DND-41 (cell line): ENCODE data around the gene ATP5F1D.

Experiments used
- ATAC-seq: fragments of 200-7000 bp; cut with Tn5 transposase; 3 replicates; pipeline ENCODE4 v1.9.1; 2021; ENCODE audit warnings: low read depth; ENCODE audit not compliant: insufficient read depth
- DNase-seq: peaks from one replicate; pipeline ENCODE4 v3.0.0-alpha.2; 2020
- H2AFZ ChIP-seq: 2 replicates; pipeline ENCODE4 v1.6.0; 2012; ENCODE audit warnings: low read depth, low read length
- H3K27ac ChIP-seq: 2 replicates; pipeline ENCODE4 v1.5.1; 2012; ENCODE audit warnings: low read length, inconsistent platforms
- H3K27me3 ChIP-seq: fragments of 200-600 bp; sonication (generic); 2 replicates; pipeline ENCODE4 v1.6.0; 2012; ENCODE audit warnings: low read length, mild to moderate bottlenecking, inconsistent platforms; ENCODE audit not compliant: insufficient read depth, poor library complexity
- H3K36me3 ChIP-seq: 2 replicates; pipeline ENCODE4 v1.5.1; 2012; ENCODE audit warnings: low read length, inconsistent platforms; ENCODE audit not compliant: insufficient read depth
- H3K4me1 ChIP-seq: 2 replicates; pipeline ENCODE4 v1.5.1; 2012; ENCODE audit warnings: mild to moderate bottlenecking, low read length; ENCODE audit not compliant: insufficient read depth
- H3K4me2 ChIP-seq: 2 replicates; pipeline ENCODE4 v1.6.0; 2012; ENCODE audit warnings: mild to moderate bottlenecking, moderate library complexity, low read length, inconsistent platforms; ENCODE audit not compliant: insufficient read depth
- H3K4me3 ChIP-seq, 2 experiments: fragments of 200-600 bp in 1 of 2; shearing (Covaris generic) in 1 of 2; 2 replicates each; pipeline ENCODE4 v1.5.1; 2012 to 2016; ENCODE audit warnings: inconsistent platforms in 2 of 2, low read length in 2 of 2, mild to moderate bottlenecking in 2 of 2, low read depth in 1 of 2, moderate library complexity in 1 of 2
- H3K79me2 ChIP-seq: 2 replicates; pipeline ENCODE4 v1.6.0; 2012; ENCODE audit warnings: low read length, inconsistent platforms; ENCODE audit not compliant: insufficient read depth
- H3K9ac ChIP-seq: 2 replicates; pipeline ENCODE4 v1.6.0; 2012; ENCODE audit warnings: low read depth, mild to moderate bottlenecking, inconsistent platforms, low read length, moderate library complexity
- H3K9me3 ChIP-seq: 2 replicates; pipeline ENCODE4 v1.5.1; 2012; ENCODE audit warnings: low read length, moderate library complexity, mild to moderate bottlenecking, inconsistent platforms; ENCODE audit not compliant: insufficient read depth, severe bottlenecking
- H4K20me1 ChIP-seq: 2 replicates; pipeline ENCODE4 v1.6.0; 2012; ENCODE audit warnings: low read length; ENCODE audit not compliant: insufficient read depth
- EZH2 ChIP-seq: IDR thresholded peaks from 3 replicates; pipeline ENCODE4 v1.6.1; 2012; ENCODE audit warnings: borderline replicate concordance, low read depth, mild to moderate bottlenecking, moderate library complexity, low read length, inconsistent platforms; ENCODE audit not compliant: severe bottlenecking
- TF ChIP-seq, protein P1 (sequence below): IDR thresholded peaks from 2 replicates; pipeline ENCODE4 v1.5.1; 2012; ENCODE audit warnings: borderline replicate concordance, low read length, moderate library complexity, mild to moderate bottlenecking; ENCODE audit not compliant: poor library complexity, severe bottlenecking; ENCODE audit errors: extremely low read depth

Gene ATP5F1D

DNA sequence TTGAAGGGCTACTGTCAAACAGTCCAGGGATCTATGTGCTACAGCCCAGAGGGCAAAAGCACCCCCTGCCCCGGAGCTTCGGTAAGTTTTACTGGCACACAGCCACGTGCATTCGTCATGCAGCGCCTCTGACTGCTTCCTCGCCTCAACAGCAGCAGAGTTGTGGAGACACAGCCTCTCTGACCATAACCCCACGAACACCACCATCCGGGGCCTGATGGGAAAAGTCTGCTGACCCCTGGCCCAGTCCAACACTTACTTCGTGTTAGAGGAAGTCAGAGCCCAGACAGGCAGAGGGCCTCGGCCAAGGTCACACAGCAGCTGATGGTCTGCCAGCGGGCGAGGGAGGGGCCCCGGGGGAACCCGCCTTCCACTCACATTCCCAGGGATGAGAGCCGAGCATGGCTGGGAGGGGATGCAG lies 8.9 kb upstream of the ATP5F1D start:
- no peak overlapping the region for H3K4me3 ChIP-seq
- no peak for DNase-seq
- no peaks in the 10 kb centered on the region for H4K20me1 ChIP-seq
- H3K4me1 ChIP-seq: peaks cover 9% of the 10 kb centered on the region
- H3K27ac ChIP-seq: no peak overlapping the region
- H3K36me3 ChIP-seq: peaks cover under 1% of the 10 kb centered on the region; the same call in 1 of the 2 replicates
- no peaks in the 10 kb centered on the region for H3K79me2 ChIP-seq
- H3K27me3 ChIP-seq: peaks cover 6% of the 10 kb centered on the region
- TF ChIP-seq, protein P1, sequence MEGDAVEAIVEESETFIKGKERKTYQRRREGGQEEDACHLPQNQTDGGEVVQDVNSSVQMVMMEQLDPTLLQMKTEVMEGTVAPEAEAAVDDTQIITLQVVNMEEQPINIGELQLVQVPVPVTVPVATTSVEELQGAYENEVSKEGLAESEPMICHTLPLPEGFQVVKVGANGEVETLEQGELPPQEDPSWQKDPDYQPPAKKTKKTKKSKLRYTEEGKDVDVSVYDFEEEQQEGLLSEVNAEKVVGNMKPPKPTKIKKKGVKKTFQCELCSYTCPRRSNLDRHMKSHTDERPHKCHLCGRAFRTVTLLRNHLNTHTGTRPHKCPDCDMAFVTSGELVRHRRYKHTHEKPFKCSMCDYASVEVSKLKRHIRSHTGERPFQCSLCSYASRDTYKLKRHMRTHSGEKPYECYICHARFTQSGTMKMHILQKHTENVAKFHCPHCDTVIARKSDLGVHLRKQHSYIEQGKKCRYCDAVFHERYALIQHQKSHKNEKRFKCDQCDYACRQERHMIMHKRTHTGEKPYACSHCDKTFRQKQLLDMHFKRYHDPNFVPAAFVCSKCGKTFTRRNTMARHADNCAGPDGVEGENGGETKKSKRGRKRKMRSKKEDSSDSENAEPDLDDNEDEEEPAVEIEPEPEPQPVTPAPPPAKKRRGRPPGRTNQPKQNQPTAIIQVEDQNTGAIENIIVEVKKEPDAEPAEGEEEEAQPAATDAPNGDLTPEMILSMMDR: no peak
- no peak for TF ChIP-seq EZH2
- no peak overlapping the region for H2AFZ ChIP-seq
- no peaks in the 10 kb centered on the region for H3K9me3 ChIP-seq
- no peak for ATAC-seq
- H3K9ac ChIP-seq: no peak overlapping the region
- no peak overlapping the region for H3K4me2 ChIP-seq

DNA sequence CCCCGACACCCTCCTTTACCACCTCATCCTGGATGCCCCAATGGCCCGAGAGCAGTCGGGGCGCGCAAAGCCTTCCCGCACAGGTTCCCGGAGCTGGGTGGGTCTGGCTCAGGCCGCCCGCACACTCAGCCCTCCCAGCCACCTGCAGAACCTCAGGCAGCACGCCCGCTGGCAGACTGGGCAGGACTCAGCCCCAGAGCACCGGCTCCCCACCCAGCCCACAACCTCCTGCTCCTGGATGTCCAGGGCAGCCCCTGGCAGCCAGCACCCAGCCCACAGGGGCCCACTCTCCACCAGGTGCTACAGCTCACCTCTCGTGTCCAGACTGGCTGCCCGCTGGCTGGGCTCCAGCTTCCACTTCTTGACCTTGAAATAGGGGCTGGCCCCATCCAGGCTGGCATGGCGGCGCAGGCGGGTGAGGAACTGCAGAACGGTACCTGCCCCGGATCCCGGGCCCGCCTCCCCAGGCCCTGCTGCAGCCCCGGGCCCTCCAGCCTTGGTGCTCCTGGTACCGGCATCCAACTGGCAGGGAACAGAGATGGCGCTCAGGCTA lies 8.4 kb upstream of the ATP5F1D start:
- no peak for DNase-seq
- Histone ChIP-seq H3K4me2 (no peak overlapping the region), H3K4me3 (no peak overlapping the region), H3K27ac (no peak overlapping the region), H3K36me3 (no peaks in the 10 kb centered on the region), H3K27me3 (peaks cover 6% of the 10 kb centered on the region), H4K20me1 (no peaks in the 10 kb centered on the region), H3K79me2 (no peaks in the 10 kb centered on the region), H3K9ac (no peak overlapping the region), H3K9me3 (no peaks in the 10 kb centered on the region), H2AFZ (no peak overlapping the region), H3K4me1 (peaks cover 12% of the 10 kb centered on the region)
- ATAC-seq: no peak
- TF ChIP-seq, protein P1: no peak
- no peak for TF ChIP-seq EZH2

DNA sequence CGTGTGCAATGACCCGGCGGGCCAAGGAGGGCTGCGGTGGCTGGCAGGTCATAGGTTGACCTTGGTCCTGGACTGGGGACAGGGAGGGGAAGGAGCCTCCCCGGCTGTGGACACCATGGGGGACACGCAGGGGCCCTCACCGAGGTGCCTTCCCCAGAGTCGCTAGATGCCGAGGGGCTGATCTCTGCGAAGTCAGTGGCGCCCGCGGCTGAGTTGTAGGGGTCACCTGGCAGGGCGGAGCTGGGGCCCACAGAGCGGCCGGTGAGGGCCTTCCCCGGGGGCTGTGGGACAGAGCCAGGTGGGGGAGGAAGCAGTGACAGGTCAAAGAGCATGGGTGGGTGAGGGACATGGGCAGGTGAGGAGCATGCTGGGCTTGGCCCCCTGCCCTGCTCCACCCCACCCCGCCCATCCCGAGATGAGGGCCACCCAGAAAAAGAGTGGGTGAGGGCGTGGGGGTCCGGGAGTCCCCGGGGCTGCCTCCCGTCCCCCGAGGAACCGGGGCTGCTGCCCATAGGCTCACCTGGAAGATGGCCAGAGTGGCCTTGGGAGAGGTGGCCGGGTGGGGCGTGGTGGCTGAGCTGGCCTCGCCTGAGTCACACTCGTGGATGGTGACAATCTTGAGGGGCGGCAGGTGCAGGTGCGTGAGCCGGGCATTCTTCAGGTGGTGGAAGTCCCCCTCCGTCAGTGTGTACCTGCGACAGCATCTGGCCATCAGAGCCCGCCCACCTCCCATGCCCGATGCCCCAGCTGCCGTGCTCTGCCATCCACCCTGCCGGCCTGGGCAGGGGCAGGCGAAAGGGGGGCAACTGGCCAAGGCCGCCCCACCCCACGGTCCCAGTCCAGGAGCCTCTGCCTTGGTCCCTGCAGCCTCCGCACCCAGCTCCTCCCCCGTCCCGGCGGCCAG lies 7.2 kb upstream of the ATP5F1D start:
- DNase-seq: no peak
- H3K9me3 ChIP-seq: no peaks in the 10 kb centered on the region
- no peaks in the 10 kb centered on the region for H3K79me2 ChIP-seq
- no peak overlapping the region for H3K9ac ChIP-seq
- no peak for ATAC-seq
- TF ChIP-seq, protein P1: no peak
- TF ChIP-seq EZH2: no peak
- peaks cover 6% of the 10 kb centered on the region for H3K27me3 ChIP-seq
- H3K4me3 ChIP-seq: no peak overlapping the region
- H4K20me1 ChIP-seq: no peaks in the 10 kb centered on the region
- H2AFZ ChIP-seq: no peak overlapping the region
- no peak overlapping the region for H3K4me2 ChIP-seq
- no peaks in the 10 kb centered on the region for H3K36me3 ChIP-seq
- H3K27ac ChIP-seq: no peak overlapping the region
- H3K4me1 ChIP-seq: peaks cover 16% of the 10 kb centered on the region
